ENCODE results near the gene ZFYVE28. TPM values are rescaled to one million over a fixed set of nuclear protein-coding genes. Genes with fewer than 3 reads are reported as not detected.

ZFYVE28 gene
- total RNA-seq, 4 donors from 2014 or later: 8.9 to 19.1 (median 16.4) TPM

DNA sequence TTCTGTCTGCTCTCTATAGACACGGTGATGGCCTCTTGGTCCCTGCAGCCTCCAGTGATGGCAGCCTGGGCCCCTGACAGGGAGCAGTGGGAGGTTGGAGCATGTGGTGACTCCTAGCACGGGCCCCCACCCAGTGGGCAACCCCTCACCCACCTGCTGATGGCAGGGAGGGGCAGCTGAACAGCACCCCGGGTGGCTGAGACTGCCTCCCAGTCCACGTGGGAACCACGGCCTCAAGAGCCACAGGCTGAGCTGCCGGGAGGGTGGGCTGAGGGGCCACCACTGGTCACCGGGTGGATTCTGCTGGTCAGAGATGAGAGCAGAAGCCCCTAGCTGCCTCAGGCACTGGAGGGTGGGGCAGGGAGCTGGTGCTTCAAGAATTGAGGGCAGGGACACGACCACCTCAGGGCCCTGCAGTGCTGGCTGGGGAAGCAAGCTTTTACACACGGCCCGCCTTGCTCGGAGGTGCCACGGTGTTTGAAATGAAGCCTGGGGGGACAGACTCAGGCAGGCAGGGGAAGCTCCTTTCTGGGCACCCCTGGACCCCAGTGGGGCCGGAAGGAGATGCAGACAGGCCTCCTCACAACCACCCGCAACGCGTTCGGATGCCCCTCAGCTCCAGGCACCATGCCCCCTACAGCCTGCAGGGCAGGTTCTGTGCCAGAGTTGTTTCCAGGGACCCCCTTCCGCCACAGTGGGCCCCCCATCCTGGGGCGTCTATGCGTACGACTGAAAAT, 170.2 kb downstream of the ZFYVE28 start:
- WGBS, 2 donors: 87 to 97% methylated on average over 15 to 20 of the region's 21 CpGs
- intact Hi-C loops (cut with DNase I): no loop called here
- H3K27me3 ChIP-seq: no peaks in the 10 kb centered on the region
- H3K9me3 ChIP-seq: no peaks in the 10 kb centered on the region
- TF ChIP-seq POLR2A (IDR thresholded peaks at IDR 0.05) (no peak), CTCF (IDR thresholded peaks at IDR 0.05) (no peak)
- peak in 1 of 2 donors; percentile 1 for DNase-seq
- no peak overlapping the region for H3K27ac ChIP-seq
- peaks cover 0 to 8% of the 10 kb centered on the region in 2 donors for H3K4me1 ChIP-seq
- H3K4me3 ChIP-seq (replicated peaks in 1 of 3): no peak overlapping the region
- H3K36me3 ChIP-seq: peaks cover 36 to 51% of the 10 kb centered on the region in 2 donors

DNA sequence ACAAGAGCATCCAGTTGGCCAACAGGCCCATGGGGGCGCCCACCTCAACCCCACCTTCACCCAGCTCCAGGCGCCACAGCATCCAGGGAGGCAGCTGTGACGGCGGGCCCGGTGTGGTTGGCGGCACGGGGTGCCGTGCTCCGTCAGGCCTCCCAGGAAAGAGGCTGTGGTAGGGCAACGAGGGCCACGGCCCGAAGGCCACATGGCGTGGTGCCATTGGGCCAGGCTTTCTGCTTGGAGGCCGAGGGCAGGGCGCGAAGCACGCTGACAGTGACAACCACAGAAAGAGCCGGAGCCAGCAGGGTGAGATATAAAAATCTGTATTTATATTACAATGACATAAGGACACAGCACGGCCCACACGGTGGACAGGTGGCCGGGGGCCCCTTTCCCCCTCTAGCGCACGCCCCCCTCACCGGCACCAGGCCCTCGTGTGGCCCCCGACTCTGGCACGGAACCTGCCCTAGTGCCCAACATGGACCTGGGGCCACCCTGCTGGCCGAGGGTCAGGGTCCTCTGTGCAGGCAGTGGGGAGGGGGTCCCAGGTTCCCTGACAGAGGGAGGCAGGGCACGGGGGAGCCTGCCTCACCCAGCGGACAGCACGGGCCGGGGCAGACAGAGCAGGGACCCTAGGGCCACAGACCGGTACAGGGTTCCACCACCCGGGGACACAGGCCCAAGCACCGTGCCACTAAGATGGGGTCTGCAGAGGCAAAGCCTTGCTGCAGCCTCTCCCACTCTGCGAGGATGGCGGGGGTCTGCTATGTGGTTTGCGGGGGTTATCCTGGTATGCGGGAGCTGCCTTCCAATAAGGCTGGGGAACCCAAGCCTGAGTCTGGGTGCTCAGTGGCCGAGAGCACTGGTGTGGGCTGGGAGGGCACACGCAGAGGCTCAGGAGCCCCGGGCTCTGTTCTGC, 171.1 kb downstream of the ZFYVE28 start:
- H3K27me3 ChIP-seq: no peaks in the 10 kb centered on the region
- intact Hi-C loops (cut with DNase I): no loop called here
- TF ChIP-seq CTCF (IDR thresholded peaks at IDR 0.05) (no peak), POLR2A (IDR thresholded peaks at IDR 0.05) (no peak)
- WGBS, 2 donors: 88 to 90% methylated on average over 19 to 27 of the region's 42 CpGs
- peaks cover 0 to 10% of the 10 kb centered on the region in 2 donors for H3K4me1 ChIP-seq
- peaks cover 31 to 43% of the 10 kb centered on the region in 2 donors for H3K36me3 ChIP-seq
- DNase-seq: peak in 1 of 2 donors; percentile 3
- no peak overlapping the region for H3K27ac ChIP-seq
- H3K4me3 ChIP-seq (replicated peaks in 1 of 3): no peak overlapping the region
- no peaks in the 10 kb centered on the region for H3K9me3 ChIP-seq

- H3K4me1 ChIP-seq: peaks cover 0 to 13% of the 10 kb centered on the region in 2 donors
- no peaks in the 10 kb centered on the region for H3K9me3 ChIP-seq
- H3K36me3 ChIP-seq: peaks cover 31 to 35% of the 10 kb centered on the region in 2 donors
- no peak overlapping the region for H3K4me3 ChIP-seq (replicated peaks in 1 of 3)
- 90 to 94% methylated on average over 3 to 16 of the region's 19 CpGs for WGBS, 2 donors
- TF ChIP-seq POLR2A (IDR thresholded peaks at IDR 0.05): no peak
- intact Hi-C loops (cut with DNase I): no loop called here
- no peaks in the 10 kb centered on the region for H3K27me3 ChIP-seq
- H3K27ac ChIP-seq: no peak overlapping the region
- no peak for DNase-seq
Observed at GRCh38 chr4:2246384-2247127, 171.9 kb downstream of the ZFYVE28 start.

GRCh38 chr4:2245787-2246275, 172.6 kb downstream of the ZFYVE28 start:
- H3K9me3 ChIP-seq: no peaks in the 10 kb centered on the region
- TF ChIP-seq CTCF (IDR thresholded peaks at IDR 0.05) (no peak), POLR2A (IDR thresholded peaks at IDR 0.05) (no peak)
- H3K4me3 ChIP-seq (replicated peaks in 1 of 3): no peak overlapping the region
- WGBS, 2 donors: 87 to 89% methylated on average over 7 of the region's 7 CpGs
- intact Hi-C loops (cut with DNase I): no loop called here
- peaks cover 24 to 28% of the 10 kb centered on the region in 2 donors for H3K36me3 ChIP-seq
- H3K27ac ChIP-seq: peak overlapping the region in 1 of 3 donors; percentile 23
- H3K4me1 ChIP-seq: peaks cover 0 to 17% of the 10 kb centered on the region in 2 donors
- DNase-seq: no peak
- H3K27me3 ChIP-seq: no peaks in the 10 kb centered on the region
